ENCODE data around the gene POLR3K.
"Not testable (repeated sequence)": the region's sequence is repeated elsewhere in the genome, so short reads cannot be mapped to it uniquely, and the experiment has no call there.

Gene POLR3K

GRCh38 chr16:47234-47633, 6.2 kb downstream of the POLR3K start:
- DNase-seq (ENCODE audit: low spot score) (no peak), FAIRE-seq (no peak)

- FAIRE-seq, result not testable (repeated sequence)
Observed at GRCh38 chr16:46510-46909, 6.9 kb downstream of the POLR3K start.

GRCh38 chr16:45454-45853, 8.0 kb downstream of the POLR3K start:
- FAIRE-seq (no peak), DNase-seq (ENCODE audit: low spot score) (no peak)

More at GRCh38 chr16:46510-46909, 6.9 kb downstream of the POLR3K start:
- not testable (repeated sequence) for DNase-seq (ENCODE audit: low spot score)

- DNase-seq (ENCODE audit: low spot score) (no peak), FAIRE-seq (no peak)
Observed at GRCh38 chr16:44655-45054, 8.8 kb downstream of the POLR3K start.

- FAIRE-seq, result no peak
- DNase-seq (ENCODE audit: low spot score), result no peak
Observed at GRCh38 chr16:43294-43693, 10.1 kb downstream of the POLR3K start.

- FAIRE-seq, result no peak
- no peak for DNase-seq (ENCODE audit: low spot score)
Observed at GRCh38 chr16:42691-43090, 10.7 kb downstream of the POLR3K start.

GRCh38 chr16:42069-42457, 11.3 kb downstream of the POLR3K start:
- DNase-seq (ENCODE audit: low spot score) (no peak), FAIRE-seq (no peak)

GRCh38 chr16:41439-42068, 11.9 kb downstream of the POLR3K start:
- no peak for DNase-seq (ENCODE audit: low spot score)
- FAIRE-seq, result no peak

- DNase-seq (ENCODE audit: low spot score), result no peak
- FAIRE-seq, result no peak
Observed at GRCh38 chr16:38941-39892, 14.2 kb downstream of the POLR3K start.

- not testable (repeated sequence) for FAIRE-seq; DNase-seq (ENCODE audit: low spot score)
Observed at GRCh38 chr16:38206-38605, 15.2 kb downstream of the POLR3K start.

GRCh38 chr16:37511-37910, 15.9 kb downstream of the POLR3K start:
- DNase-seq (ENCODE audit: low spot score) (no peak), FAIRE-seq (no peak)

GRCh38 chr16:36336-36984, 16.9 kb downstream of the POLR3K start:
- DNase-seq (ENCODE audit: low spot score) (no peak), FAIRE-seq (no peak)

- DNase-seq (ENCODE audit: low spot score) (no peak), FAIRE-seq (no peak)
Observed at GRCh38 chr16:35678-36305, 17.6 kb downstream of the POLR3K start.

- DNase-seq (ENCODE audit: low spot score), result no peak
- FAIRE-seq, result no peak
Observed at GRCh38 chr16:35011-35677, 18.3 kb downstream of the POLR3K start.

GRCh38 chr16:34648-34987, 18.8 kb downstream of the POLR3K start:
- DNase-seq (ENCODE audit: low spot score), result no peak
- FAIRE-seq, result no peak

GRCh38 chr16:33877-34647, 19.3 kb downstream of the POLR3K start:
- FAIRE-seq, result peak; percentile 84

GRCh38 chr16:33154-33876, 20.1 kb downstream of the POLR3K start:
- not testable (repeated sequence) for DNase-seq (ENCODE audit: low spot score); FAIRE-seq

More at GRCh38 chr16:33877-34647, 19.3 kb downstream of the POLR3K start:
- no peak for DNase-seq (ENCODE audit: low spot score)

- not testable (repeated sequence) for DNase-seq (ENCODE audit: low spot score); FAIRE-seq
Observed at GRCh38 chr16:30627-31026, 22.8 kb downstream of the POLR3K start.

GRCh38 chr16:25926-26348, 27.5 kb downstream of the POLR3K start:
- FAIRE-seq, result not testable (repeated sequence)

More at GRCh38 chr16:25926-26348, 27.5 kb downstream of the POLR3K start:
- DNase-seq (ENCODE audit: low spot score), result not testable (repeated sequence)
